Measurements from ENCODE around the gene TLR5.

- no peak for TF ChIP-seq EZH2 (IDR thresholded peaks at IDR 0.05; ENCODE audit: borderline replicate concordance, insufficient read depth, low read length, poor library complexity, severe bottlenecking)
- TF ChIP-seq, protein P1, sequence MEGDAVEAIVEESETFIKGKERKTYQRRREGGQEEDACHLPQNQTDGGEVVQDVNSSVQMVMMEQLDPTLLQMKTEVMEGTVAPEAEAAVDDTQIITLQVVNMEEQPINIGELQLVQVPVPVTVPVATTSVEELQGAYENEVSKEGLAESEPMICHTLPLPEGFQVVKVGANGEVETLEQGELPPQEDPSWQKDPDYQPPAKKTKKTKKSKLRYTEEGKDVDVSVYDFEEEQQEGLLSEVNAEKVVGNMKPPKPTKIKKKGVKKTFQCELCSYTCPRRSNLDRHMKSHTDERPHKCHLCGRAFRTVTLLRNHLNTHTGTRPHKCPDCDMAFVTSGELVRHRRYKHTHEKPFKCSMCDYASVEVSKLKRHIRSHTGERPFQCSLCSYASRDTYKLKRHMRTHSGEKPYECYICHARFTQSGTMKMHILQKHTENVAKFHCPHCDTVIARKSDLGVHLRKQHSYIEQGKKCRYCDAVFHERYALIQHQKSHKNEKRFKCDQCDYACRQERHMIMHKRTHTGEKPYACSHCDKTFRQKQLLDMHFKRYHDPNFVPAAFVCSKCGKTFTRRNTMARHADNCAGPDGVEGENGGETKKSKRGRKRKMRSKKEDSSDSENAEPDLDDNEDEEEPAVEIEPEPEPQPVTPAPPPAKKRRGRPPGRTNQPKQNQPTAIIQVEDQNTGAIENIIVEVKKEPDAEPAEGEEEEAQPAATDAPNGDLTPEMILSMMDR (IDR thresholded peaks at IDR 0.05; ENCODE audit: poor library complexity, severe bottlenecking) = no peak
These were observed 80.9 kb downstream of the TLR5 start for GRCh38 chr1:223062177-223062576.
